HepG2 (cell line): ENCODE measurements around the gene ZNRF3. TPM values are rescaled to one million over a fixed set of nuclear protein-coding genes. Genes with fewer than 3 reads are reported as not detected.

ENCODE experiments used
- E2F2 ChIP-seq: sonication (generic); formaldehyde crosslinking; IDR thresholded peaks from 2 replicates; pipeline ENCODE4 v1.4.0; 2020; ENCODE audit warnings: missing genetic modification reagents, borderline replicate concordance
- GATA4 ChIP-seq: sonication (generic); IDR thresholded peaks from 2 replicates; pipeline ENCODE4 v1.6.1; 2016; ENCODE audit warnings: antibody characterized with exemption, low read depth, borderline replicate concordance
- GTF2F1 ChIP-seq: fragments of 150-350 bp; IDR thresholded peaks from 2 replicates; pipeline ENCODE4 v1.6.1; 2014; ENCODE audit warnings: low read length
- HNF1A ChIP-seq, 2 experiments: sonication (generic) in 1 of 2; formaldehyde crosslinking in 1 of 2; IDR thresholded peaks; 2 replicates each; pipeline versions ENCODE4 v1.4.0 to v1.6.1; 2016 to 2020; ENCODE audit warnings: borderline replicate concordance in 1 of 2, low read depth in 1 of 2, mild to moderate bottlenecking in 1 of 2, missing genetic modification reagents in 1 of 2
- HNRNPK ChIP-seq: fragments of 200-400 bp; formaldehyde crosslinking; IDR thresholded peaks from 2 replicates; pipeline ENCODE4 v1.6.1; 2018; ENCODE audit warnings: low read length, low read depth, moderate library complexity, mild to moderate bottlenecking; ENCODE audit not compliant: poor library complexity, severe bottlenecking
- KLF9 ChIP-seq: IDR thresholded peaks from 2 replicates; pipeline ENCODE4 v1.6.1; 2016; ENCODE audit warnings: low read depth
- LCORL ChIP-seq, 2 experiments: fragments of 450-650 bp in 1 of 2; sonication (generic) in 1 of 2; formaldehyde crosslinking in 1 of 2; IDR thresholded peaks; 2 replicates each; pipeline versions ENCODE4 v1.5.0 to v1.6.1; 2017 to 2020; ENCODE audit warnings: antibody characterized with exemption in 1 of 2, missing genetic modification reagents in 1 of 2
- MBNL3 ChIP-seq: fragments of 250-450 bp; sonication (Bioruptor Pico); conservative IDR thresholded peaks from 2 replicates; pipeline ENCODE4 v1.8.0; 2022; ENCODE audit warnings: mild to moderate bottlenecking, inconsistent platforms
- MTA1 ChIP-seq: sonication (generic); formaldehyde crosslinking; IDR thresholded peaks from 2 replicates; pipeline ENCODE4 v1.4.0; 2020; ENCODE audit warnings: missing genetic modification reagents, mild to moderate bottlenecking, borderline replicate concordance
- MYPOP ChIP-seq: sonication (generic); formaldehyde crosslinking; IDR thresholded peaks from 2 replicates; pipeline ENCODE4 v1.8.1; 2023; ENCODE audit warnings: mild to moderate bottlenecking, moderate library complexity, missing genetic modification reagents
- NR2F2 ChIP-seq: IDR thresholded peaks from 2 replicates; pipeline ENCODE4 v1.6.1; 2012; ENCODE audit warnings: low read depth, inconsistent platforms, borderline replicate concordance
- ZFX ChIP-seq: sonication (generic); formaldehyde crosslinking; IDR thresholded peaks from 2 replicates; pipeline ENCODE4 v1.4.0; 2020; ENCODE audit warnings: mild to moderate bottlenecking, low read depth, missing genetic modification reagents, moderate library complexity
- ZNF343 ChIP-seq: sonication (generic); formaldehyde crosslinking; IDR thresholded peaks from 2 replicates; pipeline ENCODE4 v1.4.0; 2020; ENCODE audit warnings: mild to moderate bottlenecking, missing genetic modification reagents
- ZNF468 ChIP-seq: sonication (generic); formaldehyde crosslinking; IDR thresholded peaks from 2 replicates; pipeline ENCODE4 v1.8.0; 2022; ENCODE audit warnings: mild to moderate bottlenecking, moderate library complexity, missing genetic modification reagents
- ZNF616 ChIP-seq: sonication (generic); formaldehyde crosslinking; IDR thresholded peaks from 2 replicates; pipeline ENCODE4 v1.5.0; 2020; ENCODE audit warnings: low read depth, mild to moderate bottlenecking, missing genetic modification reagents
- ZNF781 ChIP-seq: sonication (generic); formaldehyde crosslinking; IDR thresholded peaks from 2 replicates; pipeline ENCODE4 v1.5.1; 2020; ENCODE audit warnings: borderline replicate concordance, mild to moderate bottlenecking, missing genetic modification reagents; ENCODE audit errors: not compliant biosample characterization
- polyA plus RNA-seq, 8 experiments: library from polyadenylated mRNA; depleted of rRNA in 3 of 8; stranded (reverse) in 7 of 8; unstranded in 1 of 8; fragments of >200 nt; fragmentation: Illumina TruSeq in 4 of 8; extraction: Trizol in 4 of 8; gene quantifications; 2 replicates each; pipeline versions ENCODE4 v1.2.1 to v1.2.3, GENCODE V29; 2011 to 2016; ENCODE audit warnings: low read depth in 4 of 8, missing spikeins in 1 of 8, mixed read lengths in 1 of 8; ENCODE audit not compliant: insufficient read depth in 1 of 8
- total RNA-seq, 5 experiments: library from RNA; depleted of rRNA; stranded (reverse); fragments of >200 nt; fragmentation: Illumina TruSeq; extraction: Trizol; gene quantifications; 2 replicates each; pipeline ENCODE4 v1.2.3, GENCODE V29; 2016; ENCODE audit warnings: low read depth in 1 of 5
- TF ChIP-seq, protein P1 (sequence below): sonication (generic); formaldehyde crosslinking; IDR thresholded peaks from 2 replicates; pipeline ENCODE4 v1.5.0; 2020; ENCODE audit warnings: mild to moderate bottlenecking, missing genetic modification reagents
- TF ChIP-seq, protein P2 (sequence below): IDR thresholded peaks from 2 replicates; pipeline ENCODE4 v1.6.1; 2016; ENCODE audit warnings: missing compliant biosample characterization, missing genetic modification reagents, borderline replicate concordance

ZNRF3 gene
- total and polyA plus RNA-seq, 2 of the 13 experiments (the other 11 are each of a cell fraction or from before 2014, with no cell fraction given), result 20.3 to 36.7 TPM

GRCh38 chr22:28864878-28865596 lies 18.3 kb upstream of the ZNRF3 start (continued):
- TF ChIP-seq, protein P1, sequence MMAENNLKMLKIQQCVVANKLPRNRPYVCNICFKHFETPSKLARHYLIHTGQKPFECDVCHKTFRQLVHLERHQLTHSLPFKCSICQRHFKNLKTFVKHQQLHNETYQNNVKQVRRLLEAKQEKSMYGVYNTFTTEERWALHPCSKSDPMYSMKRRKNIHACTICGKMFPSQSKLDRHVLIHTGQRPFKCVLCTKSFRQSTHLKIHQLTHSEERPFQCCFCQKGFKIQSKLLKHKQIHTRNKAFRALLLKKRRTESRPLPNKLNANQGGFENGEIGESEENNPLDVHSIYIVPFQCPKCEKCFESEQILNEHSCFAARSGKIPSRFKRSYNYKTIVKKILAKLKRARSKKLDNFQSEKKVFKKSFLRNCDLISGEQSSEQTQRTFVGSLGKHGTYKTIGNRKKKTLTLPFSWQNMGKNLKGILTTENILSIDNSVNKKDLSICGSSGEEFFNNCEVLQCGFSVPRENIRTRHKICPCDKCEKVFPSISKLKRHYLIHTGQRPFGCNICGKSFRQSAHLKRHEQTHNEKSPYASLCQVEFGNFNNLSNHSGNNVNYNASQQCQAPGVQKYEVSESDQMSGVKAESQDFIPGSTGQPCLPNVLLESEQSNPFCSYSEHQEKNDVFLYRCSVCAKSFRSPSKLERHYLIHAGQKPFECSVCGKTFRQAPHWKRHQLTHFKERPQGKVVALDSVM (CRISPR knock-in tag), result peak; percentile 90
- TF ChIP-seq ZNF781 (CRISPR knock-in tag) (peak; percentile 87), E2F2 (CRISPR knock-in tag) (no peak), KLF9 (CRISPR knock-in tag) (peak; percentile 59; the same call in 1 of the 2 replicates), HNF1A (IDR thresholded peaks at IDR 0.05; ENCODE audit: low read depth) (peak; percentile 99), HNF1A (CRISPR knock-in tag; IDR thresholded peaks at IDR 0.05; ENCODE audit: borderline replicate concordance) (peak; percentile 100), ZNF343 (CRISPR knock-in tag) (no peak), GTF2F1 (no peak), HNRNPK (no peak), ZNF616 (no peak), ZNF468 (CRISPR knock-in tag) (no peak), GATA4 (peak; percentile 67; the same call in 1 of the 2 replicates), LCORL (IDR thresholded peaks at IDR 0.05) (peak; percentile 85; the same call in 1 of the 2 replicates), LCORL (CRISPR knock-in tag; IDR thresholded peaks at IDR 0.05) (peak; percentile 100), MBNL3 (CRISPR knock-in tag) (no peak), NR2F2 (peak; percentile 97), MTA1 (CRISPR knock-in tag) (peak; percentile 76; the same call in 1 of the 2 replicates), MYPOP (peak; percentile 69; the same call in 1 of the 2 replicates), ZFX (CRISPR knock-in tag) (peak; percentile 83)
- TF ChIP-seq, protein P2, sequence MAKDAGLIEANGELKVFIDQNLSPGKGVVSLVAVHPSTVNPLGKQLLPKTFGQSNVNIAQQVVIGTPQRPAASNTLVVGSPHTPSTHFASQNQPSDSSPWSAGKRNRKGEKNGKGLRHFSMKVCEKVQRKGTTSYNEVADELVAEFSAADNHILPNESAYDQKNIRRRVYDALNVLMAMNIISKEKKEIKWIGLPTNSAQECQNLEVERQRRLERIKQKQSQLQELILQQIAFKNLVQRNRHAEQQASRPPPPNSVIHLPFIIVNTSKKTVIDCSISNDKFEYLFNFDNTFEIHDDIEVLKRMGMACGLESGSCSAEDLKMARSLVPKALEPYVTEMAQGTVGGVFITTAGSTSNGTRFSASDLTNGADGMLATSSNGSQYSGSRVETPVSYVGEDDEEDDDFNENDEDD, result peak; percentile 78; the same call in 1 of the 2 replicates
